Measurements from ENCODE around the gene KCNQ1.

KCNQ1 gene

DNA sequence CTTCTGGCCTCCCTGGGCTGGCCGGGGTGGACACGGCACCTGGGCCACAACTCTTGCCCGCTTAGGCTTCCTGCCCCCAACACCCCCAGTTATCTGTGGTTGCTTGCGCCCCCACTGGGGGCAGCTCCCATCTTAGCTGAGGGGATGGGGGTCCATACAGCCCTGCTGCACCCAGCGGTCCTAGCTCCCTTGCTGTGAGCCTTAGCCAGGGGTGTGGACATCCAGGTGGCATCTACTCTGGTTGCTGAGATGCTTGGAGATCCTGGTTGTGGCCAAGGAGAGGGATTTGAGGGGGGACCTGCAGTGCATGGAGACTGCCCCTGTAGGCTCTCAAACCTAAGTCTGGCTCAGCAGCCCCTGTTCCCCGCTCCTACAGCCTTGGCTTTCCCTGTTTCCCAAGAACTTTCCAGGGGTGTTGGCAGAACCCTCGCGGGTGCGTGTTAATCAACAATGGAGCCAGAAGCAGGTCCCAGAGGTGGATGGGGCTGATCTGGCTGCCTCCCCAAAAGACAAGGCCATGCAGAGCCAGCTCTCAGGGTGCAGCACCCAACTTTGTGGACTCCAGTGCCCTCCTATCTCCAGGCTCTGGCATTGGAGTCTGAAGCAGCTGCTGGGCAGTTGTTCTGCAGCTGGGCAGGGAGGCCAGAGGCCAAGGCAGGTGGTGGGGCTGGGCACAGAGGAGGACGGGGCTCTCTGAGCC lies 3.3 kb downstream of the KCNQ1 start:
- no peak overlapping the region for H3K4me3 ChIP-seq (ENCODE audit: low read depth, low read length)
- DNase-seq (ENCODE audit: low read depth) = no peak
- TF ChIP-seq CTCF (IDR thresholded peaks at IDR 0.05; ENCODE audit: insufficient read depth, low read depth, low read length, missing control alignments) = no peak

- TF ChIP-seq CTCF (IDR thresholded peaks at IDR 0.05; ENCODE audit: insufficient read depth, low read depth, low read length, missing control alignments) = no peak
- no peak for DNase-seq (ENCODE audit: low read depth)
- no peak overlapping the region for H3K4me3 ChIP-seq (ENCODE audit: low read depth, low read length)
Observed at GRCh38 chr11:2448661-2449547, 4.1 kb downstream of the KCNQ1 start.

GRCh38 chr11:2449548-2450320 lies 4.9 kb downstream of the KCNQ1 start:
- DNase-seq (ENCODE audit: low read depth) = no peak
- no peak for TF ChIP-seq CTCF (IDR thresholded peaks at IDR 0.05; ENCODE audit: insufficient read depth, low read depth, low read length, missing control alignments)
- no peak overlapping the region for H3K4me3 ChIP-seq (ENCODE audit: low read depth, low read length)

DNA sequence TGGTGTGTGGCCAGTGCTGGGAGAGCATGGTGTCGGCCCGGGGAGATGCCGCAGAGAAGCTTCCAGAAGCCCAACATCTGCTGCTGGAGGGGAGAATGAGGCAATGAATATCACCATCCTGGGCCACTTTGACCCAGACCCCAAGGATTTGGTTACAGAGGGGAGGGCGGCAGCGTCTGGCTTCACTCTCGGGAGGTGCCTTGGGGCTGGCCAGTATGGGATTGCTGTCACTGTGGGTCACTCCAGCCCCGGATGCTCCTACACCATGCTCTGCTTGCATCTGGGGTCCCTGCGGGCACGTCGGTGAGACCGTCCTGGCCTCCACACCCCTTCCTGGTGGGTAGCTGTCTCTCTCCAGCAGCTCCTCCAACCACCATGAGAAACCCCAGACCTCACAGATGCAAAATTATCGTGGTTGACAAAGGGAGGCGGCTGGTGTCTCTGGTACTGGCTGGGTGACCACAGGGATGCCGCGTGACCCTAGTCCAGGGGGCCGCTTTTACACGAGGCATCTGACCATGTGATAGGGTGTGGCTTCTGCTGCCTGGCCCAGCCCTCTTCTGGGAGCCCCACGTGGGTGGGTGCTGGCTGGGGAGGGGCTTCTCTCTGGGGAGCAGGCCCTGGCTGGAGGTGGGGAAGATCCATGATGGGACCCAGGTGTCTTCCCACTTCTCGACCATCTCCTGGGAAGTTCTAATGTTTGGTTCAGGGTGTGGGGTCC lies 5.7 kb downstream of the KCNQ1 start:
- no peak overlapping the region for H3K4me3 ChIP-seq (ENCODE audit: low read depth, low read length)
- TF ChIP-seq CTCF (IDR thresholded peaks at IDR 0.05; ENCODE audit: insufficient read depth, low read depth, low read length, missing control alignments) = no peak
- DNase-seq (ENCODE audit: low read depth) = no peak

- no peak for TF ChIP-seq CTCF (IDR thresholded peaks at IDR 0.05; ENCODE audit: insufficient read depth, low read depth, low read length, missing control alignments)
- no peak overlapping the region for H3K4me3 ChIP-seq (ENCODE audit: low read depth, low read length)
- no peak for DNase-seq (ENCODE audit: low read depth)
Observed at GRCh38 chr11:2451336-2451735, 6.5 kb downstream of the KCNQ1 start.

- no peak for DNase-seq (ENCODE audit: low read depth)
- TF ChIP-seq CTCF (IDR thresholded peaks at IDR 0.05; ENCODE audit: insufficient read depth, low read depth, low read length, missing control alignments) = no peak
- no peak overlapping the region for H3K4me3 ChIP-seq (ENCODE audit: low read depth, low read length)
Observed at GRCh38 chr11:2451916-2452315, 7.1 kb downstream of the KCNQ1 start.
